ENCODE measurements around the gene ATL1.
"Not testable (repeated sequence)": the region's sequence is repeated elsewhere in the genome, so short reads cannot be mapped to it uniquely, and the experiment has no call there.

ATL1 gene

DNA sequence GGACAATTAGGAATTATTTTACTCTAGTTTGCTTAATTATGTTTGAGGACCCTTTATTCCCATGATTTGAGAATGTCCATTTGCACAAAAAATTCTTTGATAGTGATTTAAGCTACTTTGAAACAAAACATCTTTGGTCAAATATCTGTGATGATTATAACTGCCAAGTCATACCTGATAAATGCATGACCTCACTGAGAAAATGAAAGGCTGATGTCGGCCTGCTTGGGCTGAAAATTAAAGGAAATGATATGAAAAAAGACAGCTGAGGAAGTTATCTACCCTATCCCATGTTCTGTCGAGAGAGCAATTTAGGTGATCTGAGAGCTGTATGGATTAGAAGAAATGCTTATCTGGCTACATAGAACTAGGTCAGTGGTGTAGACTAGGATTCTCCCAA is 43.6 kb downstream of the ATL1 start:
- DNase-seq = no peak

DNA sequence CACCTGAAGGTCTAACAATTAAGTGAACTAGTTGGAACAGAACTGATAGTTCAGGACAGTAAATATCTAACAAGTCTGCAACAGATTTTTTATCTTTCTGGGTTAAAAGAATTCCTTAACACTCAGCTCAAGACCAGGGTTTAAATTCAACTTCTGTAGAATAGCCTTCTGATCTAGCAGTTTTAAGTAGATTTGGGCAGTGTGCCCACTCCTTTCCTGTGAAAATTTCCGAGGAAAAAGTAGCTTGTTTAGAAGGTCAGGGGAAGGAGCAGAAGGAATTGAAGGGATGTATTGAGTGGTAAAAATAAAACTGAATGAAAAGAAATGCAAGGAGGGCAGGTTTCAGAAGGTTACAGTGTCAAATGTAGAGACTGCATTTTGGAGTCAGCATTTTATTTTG is 45.8 kb downstream of the ATL1 start:
- DNase-seq = no peak

DNA sequence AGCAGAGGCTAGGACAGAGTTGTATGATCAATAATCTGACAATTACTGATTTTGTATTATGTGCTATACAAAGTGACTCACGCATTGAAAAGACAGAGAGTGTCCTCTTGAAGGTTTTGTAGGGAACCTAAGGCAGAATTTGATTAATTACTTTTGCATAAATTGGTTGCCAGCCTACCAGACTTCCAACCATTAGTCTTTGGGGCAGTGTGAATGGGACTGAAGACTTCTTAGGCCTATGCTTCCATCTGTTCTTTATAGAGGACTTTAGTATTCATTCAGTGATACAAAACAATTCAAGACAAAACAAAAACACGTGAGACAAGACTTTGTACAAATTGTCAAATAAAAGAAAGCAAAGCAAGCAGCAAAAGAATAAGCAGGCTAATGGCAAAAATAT is 46.5 kb downstream of the ATL1 start:
- no peak for DNase-seq

DNA sequence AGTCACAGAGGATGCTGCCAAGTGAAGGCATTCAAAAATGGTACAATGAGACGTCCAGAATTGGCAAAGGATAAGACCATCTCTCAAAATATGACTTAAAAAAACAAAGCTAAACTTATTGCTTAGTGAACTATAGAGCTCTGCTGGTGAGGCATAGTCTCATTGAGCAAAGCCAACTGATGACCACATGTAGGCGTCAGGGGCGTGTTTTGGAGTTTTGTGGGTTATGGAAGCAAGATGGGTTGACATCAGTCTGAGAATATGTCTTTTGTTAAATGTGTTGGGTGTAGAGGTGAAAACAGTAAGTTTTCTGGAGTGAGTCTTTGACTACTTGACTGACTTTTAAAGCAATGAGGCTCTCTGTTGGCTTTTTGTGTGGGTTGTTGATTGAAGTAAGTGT is 47.2 kb downstream of the ATL1 start:
- DNase-seq = no peak

GRCh38 chr14:50607761-50608160 is 47.8 kb downstream of the ATL1 start:
- no peak for DNase-seq

DNA sequence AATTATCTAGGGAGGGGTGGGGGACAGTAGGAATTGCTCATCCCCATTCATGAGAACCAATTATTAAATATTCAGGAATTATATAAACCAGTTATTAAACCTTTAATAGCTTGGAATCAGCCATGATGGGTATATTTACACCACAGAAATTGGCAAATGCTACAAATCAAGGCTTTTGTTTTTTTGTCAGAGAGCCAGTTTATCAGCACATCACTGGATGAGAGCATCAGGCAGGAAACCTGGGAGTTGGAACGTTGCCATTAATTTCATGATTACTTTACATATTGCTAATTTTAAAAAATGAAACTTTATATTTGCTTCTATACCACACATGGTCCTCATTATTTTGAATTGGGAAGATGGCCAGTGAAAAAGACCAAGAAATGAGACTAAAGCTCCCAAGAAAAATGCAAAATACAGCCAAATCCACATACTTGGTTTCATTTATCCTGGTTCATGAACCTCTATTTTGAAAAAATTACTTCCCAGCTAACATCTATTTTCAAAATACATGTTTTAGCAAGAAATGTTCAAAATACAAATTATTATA is 48.4 kb downstream of the ATL1 start:
- DNase-seq = no peak

DNA sequence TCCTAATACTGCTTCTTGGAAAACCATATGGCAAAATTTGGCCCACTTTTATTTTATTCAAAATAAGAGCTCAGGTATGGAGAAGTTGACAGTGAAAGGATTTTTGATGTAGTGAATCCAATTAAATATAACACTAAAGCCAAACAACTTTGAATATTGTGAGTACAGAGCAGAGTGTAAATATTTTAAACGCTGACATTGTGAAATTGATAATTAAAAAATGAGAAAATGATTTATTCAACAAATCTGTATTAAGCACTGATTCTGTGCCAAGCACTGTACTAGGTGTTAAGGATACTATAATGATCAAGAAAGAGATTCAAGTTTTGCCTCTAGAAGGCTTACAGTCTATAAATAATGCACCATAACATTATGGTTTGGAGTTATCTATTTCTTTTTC is 50.5 kb downstream of the ATL1 start:
- no peak for DNase-seq

DNA sequence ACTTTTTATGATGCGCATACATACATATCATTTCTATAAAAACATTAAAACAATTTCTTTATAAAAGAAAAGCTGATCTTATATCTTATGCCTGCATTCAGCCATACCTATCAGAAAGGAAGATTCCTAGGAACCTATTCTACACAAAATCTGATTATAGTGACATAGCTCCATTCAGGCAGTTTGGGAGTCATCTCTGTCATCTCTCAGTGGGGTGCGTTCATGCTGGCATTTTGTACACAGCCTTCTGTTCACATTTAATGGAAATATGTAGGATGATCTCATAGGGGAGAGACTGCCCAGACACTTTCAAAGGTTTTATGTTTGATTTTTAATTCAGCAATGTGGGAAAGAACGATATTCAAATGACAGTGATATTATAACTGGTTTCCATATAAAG is 52.9 kb downstream of the ATL1 start:
- no peak for DNase-seq

- DNase-seq = no peak
Observed at GRCh38 chr14:50615056-50615455, 55.1 kb downstream of the ATL1 start.

GRCh38 chr14:50615552-50615951 is 55.6 kb downstream of the ATL1 start:
- DNase-seq = no peak

DNA sequence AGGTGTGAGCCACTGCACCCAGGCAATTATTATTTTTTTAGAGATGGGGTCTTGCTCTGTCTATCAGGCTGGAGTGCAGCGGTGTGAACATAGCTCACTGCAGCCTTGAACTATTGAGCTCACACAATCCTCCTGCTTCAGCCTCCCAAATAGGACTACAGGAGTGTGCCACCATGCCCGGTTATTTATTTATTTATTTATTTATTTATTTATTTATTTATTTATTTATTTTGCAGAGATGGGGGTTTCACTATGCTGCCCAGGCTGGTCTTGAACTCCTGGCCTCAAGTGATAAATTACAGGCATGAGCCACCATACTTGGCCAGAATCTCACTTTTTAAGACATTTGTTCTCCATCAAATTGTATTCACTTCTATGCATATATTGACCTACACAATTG is 56.3 kb downstream of the ATL1 start:
- DNase-seq = no peak

GRCh38 chr14:50619569-50620141 is 59.7 kb downstream of the ATL1 start:
- DNase-seq = no peak

DNA sequence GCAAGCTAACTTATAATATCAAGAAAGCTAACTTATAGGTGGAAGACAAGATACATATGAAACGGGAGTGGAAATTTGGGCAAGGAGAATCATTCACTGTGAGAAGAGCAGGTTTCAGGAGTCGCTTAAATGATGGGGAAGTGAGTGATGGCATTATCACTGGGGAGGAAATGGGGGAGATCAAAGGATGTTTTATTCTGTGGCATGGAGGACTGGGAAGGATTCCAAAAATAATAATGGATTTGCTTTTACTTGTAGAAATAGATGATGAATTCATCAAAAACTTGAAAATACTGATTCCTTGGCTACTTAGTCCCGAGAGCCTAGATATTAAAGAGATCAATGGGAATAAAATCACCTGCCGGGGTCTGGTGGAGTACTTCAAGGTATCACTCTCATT is 60.4 kb downstream of the ATL1 start:
- DNase-seq = no peak

DNA sequence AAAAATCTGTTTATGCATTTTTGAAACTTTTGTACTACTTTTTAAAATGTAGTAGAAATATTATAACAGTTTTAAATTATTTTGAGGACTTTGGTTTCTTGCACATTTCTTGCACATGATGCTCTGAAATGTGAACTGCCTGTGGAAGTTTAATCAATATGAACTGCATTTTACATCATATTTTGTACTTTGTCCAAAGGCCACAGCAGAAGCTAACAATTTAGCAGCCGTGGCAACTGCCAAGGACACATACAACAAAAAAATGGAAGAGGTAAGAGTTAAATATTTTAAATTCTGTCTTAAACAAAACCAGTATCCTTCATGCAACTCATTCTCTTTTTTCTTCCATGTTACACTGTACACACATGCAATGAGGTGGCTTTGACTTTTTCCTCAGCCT is 63.0 kb downstream of the ATL1 start:
- DNase-seq = no peak

DNA sequence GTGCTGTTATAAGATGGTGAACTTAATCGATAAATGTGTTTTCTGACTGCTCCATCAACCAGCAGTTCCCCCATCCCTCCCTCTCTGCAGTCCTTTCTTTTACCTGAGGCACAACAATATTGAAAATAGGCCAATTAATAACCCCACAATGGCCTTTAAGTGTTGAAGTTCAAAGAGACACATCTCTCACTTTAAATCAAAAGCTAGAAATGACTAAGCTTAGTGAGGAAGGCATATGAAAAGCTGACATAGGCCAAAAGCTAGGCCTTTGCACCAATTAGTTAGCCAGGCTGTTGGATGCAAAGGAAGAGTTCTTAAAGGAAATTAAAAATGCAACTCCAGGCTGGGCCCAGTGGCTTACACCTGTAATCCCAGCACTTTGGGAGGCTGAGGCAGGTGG is 64.5 kb downstream of the ATL1 start:
- DNase-seq = no peak

GRCh38 chr14:50624947-50625346 is 65.0 kb downstream of the ATL1 start:
- DNase-seq = not testable (repeated sequence)

DNA sequence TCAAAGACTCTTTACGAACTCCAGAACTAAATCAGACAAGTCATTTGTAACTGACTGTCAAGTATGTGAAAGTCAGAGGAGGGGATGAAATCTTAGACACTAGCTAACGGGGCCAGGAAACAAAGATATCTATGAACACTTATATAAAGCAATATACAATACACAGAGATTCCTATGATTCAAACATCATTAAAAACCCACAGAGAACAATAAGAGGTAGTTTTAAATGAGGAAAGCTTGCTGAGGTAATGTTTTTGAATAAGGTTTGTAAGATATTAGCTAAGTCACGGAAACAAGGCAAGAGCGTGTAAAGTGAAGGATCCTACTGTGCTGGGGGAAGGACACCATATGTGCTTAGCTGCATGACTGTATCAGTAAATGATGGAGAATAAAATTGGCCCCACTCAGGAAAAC is 71.5 kb downstream of the ATL1 start:
- no peak for DNase-seq

- DNase-seq = no peak
Observed at GRCh38 chr14:50633954-50634353, 74.0 kb downstream of the ATL1 start.

DNA sequence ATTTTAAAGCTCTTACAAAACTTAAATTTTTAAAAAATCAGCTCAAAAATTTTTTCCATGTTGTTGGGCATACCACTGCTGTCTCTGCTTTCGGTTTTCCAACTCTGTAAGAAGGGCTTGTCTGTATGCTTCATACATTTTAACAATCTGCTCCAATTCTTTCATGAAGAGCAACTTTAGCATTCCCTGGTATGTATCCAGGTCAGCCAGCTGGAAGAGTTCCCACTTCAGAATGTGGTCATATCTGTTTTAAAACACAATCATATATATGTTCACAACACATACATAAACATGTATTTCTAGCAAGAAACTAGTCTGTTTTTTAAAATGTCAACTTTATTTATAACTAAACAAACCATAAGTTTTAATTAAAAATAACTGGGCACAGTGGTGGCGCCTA is 75.2 kb downstream of the ATL1 start:
- no peak for DNase-seq

- no peak for DNase-seq
Observed at GRCh38 chr14:50647282-50647681, 87.3 kb downstream of the ATL1 start.

- no peak for DNase-seq
Observed at GRCh38 chr14:50647753-50648152, 87.8 kb downstream of the ATL1 start.

- DNase-seq = no peak
Observed at GRCh38 chr14:50649691-50650090, 89.7 kb downstream of the ATL1 start.

DNA sequence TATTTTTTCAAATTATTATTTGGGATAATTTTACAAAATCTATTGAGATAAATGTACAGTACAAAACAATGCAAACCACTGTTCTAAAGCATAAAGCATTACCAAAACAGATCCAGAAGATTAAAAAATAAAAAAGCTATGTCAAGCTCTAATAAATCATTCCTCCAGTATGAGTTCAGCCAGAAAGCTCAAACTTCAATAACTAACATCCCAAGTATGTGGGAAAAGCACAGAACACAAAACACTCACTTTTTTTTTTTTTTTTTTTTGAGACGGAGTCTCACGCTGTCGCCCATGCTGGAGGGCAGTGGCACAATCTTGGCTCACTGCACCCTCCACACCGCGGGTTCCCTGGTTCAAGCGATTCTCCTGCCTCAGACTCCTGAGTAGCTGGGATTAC is 96.8 kb downstream of the ATL1 start:
- no peak for DNase-seq

DNA sequence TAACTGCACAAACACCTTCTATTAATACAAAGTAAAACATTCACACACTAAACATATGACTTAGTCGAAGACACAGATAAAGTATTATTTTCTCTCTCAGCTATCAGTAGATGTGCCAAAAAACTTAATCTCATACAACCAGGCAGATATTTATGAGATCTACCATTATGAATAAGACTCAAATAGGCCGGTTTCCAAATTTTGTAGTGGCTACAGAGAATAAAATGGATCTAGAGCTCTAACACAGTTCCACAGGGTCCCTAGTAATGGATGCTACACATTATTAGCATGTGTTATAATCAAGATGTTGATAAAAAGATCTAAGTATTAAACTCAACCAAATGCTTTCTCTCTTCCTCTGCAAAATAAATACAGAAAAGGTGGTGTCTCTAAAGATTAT is 97.8 kb downstream of the ATL1 start:
- DNase-seq = no peak

DNA sequence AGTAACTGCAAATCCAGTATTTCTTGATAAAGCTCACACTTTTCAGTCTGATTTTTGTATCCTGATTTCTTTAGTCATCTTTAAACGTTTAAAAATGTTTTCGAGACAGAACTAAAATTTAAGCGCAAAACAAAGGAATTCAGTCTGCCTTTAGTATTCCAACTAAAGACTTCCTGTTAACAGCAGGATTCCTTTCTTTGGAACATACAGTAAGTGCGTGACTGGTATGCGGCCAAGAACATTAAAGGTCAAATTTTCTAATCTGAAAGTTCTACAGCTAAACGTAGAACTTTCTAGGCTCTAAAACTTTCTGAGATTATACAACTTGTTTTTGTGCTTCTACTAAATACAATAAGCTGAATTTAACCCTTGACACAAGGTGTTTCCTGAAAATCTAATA is 98.3 kb downstream of the ATL1 start:
- no peak for DNase-seq

All from NCI-H1048 (cell line).